GM21360 (cell line): Measurements from ENCODE around the gene FAM181A.
A peak's percentile ranks its signal among the peaks of the same experiment; 100 is the strongest.

Source experiments
- ATAC-seq: cut with Tn5 transposase; IDR thresholded peaks from one replicate; pipeline ENCODE4 v1.9.1; 2021; ENCODE audit warnings: mild to moderate bottlenecking, moderate library complexity; ENCODE audit not compliant: unreplicated experiment

FAM181A gene

GRCh38 chr14:93960774-93961438, 33.8 kb downstream of the FAM181A start:
- ATAC-seq = no peak

GRCh38 chr14:93961620-93962019, 34.5 kb downstream of the FAM181A start:
- no peak for ATAC-seq

GRCh38 chr14:93962701-93963601, 35.8 kb downstream of the FAM181A start:
- ATAC-seq = peak; percentile 39

GRCh38 chr14:93963692-93964091, 36.5 kb downstream of the FAM181A start:
- no peak for ATAC-seq

- ATAC-seq = no peak
Observed at GRCh38 chr14:93964281-93964680, 37.1 kb downstream of the FAM181A start.

- no peak for ATAC-seq
Observed at GRCh38 chr14:93964820-93965286, 37.7 kb downstream of the FAM181A start.

GRCh38 chr14:93965287-93965821, 38.2 kb downstream of the FAM181A start:
- no peak for ATAC-seq

GRCh38 chr14:93965946-93966474, 38.9 kb downstream of the FAM181A start:
- ATAC-seq = no peak

- ATAC-seq = peak; percentile 40
Observed at GRCh38 chr14:93967637-93968250, 40.6 kb downstream of the FAM181A start.

- ATAC-seq = no peak
Observed at GRCh38 chr14:93969082-93969828, 42.1 kb downstream of the FAM181A start.

- ATAC-seq = no peak
Observed at GRCh38 chr14:93970585-93970964, 43.4 kb downstream of the FAM181A start.

- peak; percentile 29 for ATAC-seq
Observed at GRCh38 chr14:93970965-93971634, 44.0 kb downstream of the FAM181A start.

- no peak for ATAC-seq
Observed at GRCh38 chr14:93971635-93972027, 44.5 kb downstream of the FAM181A start.

GRCh38 chr14:93972618-93973205, 45.6 kb downstream of the FAM181A start:
- ATAC-seq = no peak

- no peak for ATAC-seq
Observed at GRCh38 chr14:93973607-93974006, 46.5 kb downstream of the FAM181A start.

- ATAC-seq = no peak
Observed at GRCh38 chr14:93974299-93974698, 47.2 kb downstream of the FAM181A start.

GRCh38 chr14:93974833-93975232, 47.7 kb downstream of the FAM181A start:
- no peak for ATAC-seq

- ATAC-seq = peak; percentile 72
Observed at GRCh38 chr14:93975791-93976476, 48.8 kb downstream of the FAM181A start.
